ENCODE results near the gene ANK3. TPM values are rescaled to one million over a fixed set of nuclear protein-coding genes. Genes with fewer than 3 reads are reported as not detected.

Gene ANK3
- total RNA-seq, 2 donors from 2014 or later = 56.2 to 78.2 TPM

DNA sequence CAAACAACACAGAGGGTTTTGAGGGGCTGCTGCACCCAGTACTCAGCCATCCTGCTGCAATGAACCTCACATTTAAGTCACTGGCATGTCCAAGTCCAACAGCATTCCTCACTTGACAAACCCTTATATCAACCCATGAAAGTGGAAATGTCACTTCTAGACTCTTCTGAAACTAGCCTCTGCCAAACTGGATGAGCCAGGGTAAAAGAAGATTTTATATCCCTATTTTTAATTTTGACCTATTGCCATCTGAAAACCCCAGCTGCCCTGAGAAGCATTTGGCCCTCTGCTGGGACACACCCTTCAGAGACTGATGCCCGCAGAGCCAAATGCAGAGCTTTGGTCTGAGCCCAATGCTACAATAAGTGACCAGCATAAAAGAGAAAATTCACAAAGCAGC is 201.1 kb downstream of the ANK3 start:
- no peak overlapping the region for H3K4me3 Mint-ChIP-seq
- peak overlapping the region; percentile 30 for H3K27ac Mint-ChIP-seq
- H3K9me3 Mint-ChIP-seq = no peaks in the 10 kb centered on the region
- no peak for ATAC-seq (replicated peaks)
- no peaks in the 10 kb centered on the region for H3K4me1 Mint-ChIP-seq
- no peaks in the 10 kb centered on the region for H3K27me3 Mint-ChIP-seq
- peaks cover 91% of the 10 kb centered on the region for H3K36me3 Mint-ChIP-seq (ENCODE audit: low read depth)

- Mint-ChIP-seq H3K36me3 (ENCODE audit: low read depth) (peaks cover 85% of the 10 kb centered on the region), H3K4me3 (no peak overlapping the region), H3K9me3 (no peaks in the 10 kb centered on the region), H3K27ac (peak overlapping the region; percentile 36), H3K4me1 (no peaks in the 10 kb centered on the region), H3K27me3 (no peaks in the 10 kb centered on the region)
- no peak for ATAC-seq (replicated peaks)
Measured at GRCh38 chr10:60187691-60188090, 202.0 kb downstream of the ANK3 start.

- H3K27me3 Mint-ChIP-seq = no peaks in the 10 kb centered on the region
- no peak overlapping the region for H3K4me3 Mint-ChIP-seq
- H3K4me1 Mint-ChIP-seq = no peaks in the 10 kb centered on the region
- H3K9me3 Mint-ChIP-seq = no peaks in the 10 kb centered on the region
- no peak overlapping the region for H3K27ac Mint-ChIP-seq
- no peak for ATAC-seq (replicated peaks)
- peaks cover 86% of the 10 kb centered on the region for H3K36me3 Mint-ChIP-seq (ENCODE audit: low read depth)
Measured at GRCh38 chr10:60186315-60187071, 203.2 kb downstream of the ANK3 start.

GRCh38 chr10:60185421-60185820 is 204.3 kb downstream of the ANK3 start:
- Mint-ChIP-seq H3K4me3 (no peak overlapping the region), H3K36me3 (ENCODE audit: low read depth) (peaks cover 86% of the 10 kb centered on the region), H3K27ac (peak overlapping the region; percentile 25), H3K9me3 (no peaks in the 10 kb centered on the region), H3K27me3 (no peaks in the 10 kb centered on the region), H3K4me1 (no peaks in the 10 kb centered on the region)
- ATAC-seq (replicated peaks) = no peak

DNA sequence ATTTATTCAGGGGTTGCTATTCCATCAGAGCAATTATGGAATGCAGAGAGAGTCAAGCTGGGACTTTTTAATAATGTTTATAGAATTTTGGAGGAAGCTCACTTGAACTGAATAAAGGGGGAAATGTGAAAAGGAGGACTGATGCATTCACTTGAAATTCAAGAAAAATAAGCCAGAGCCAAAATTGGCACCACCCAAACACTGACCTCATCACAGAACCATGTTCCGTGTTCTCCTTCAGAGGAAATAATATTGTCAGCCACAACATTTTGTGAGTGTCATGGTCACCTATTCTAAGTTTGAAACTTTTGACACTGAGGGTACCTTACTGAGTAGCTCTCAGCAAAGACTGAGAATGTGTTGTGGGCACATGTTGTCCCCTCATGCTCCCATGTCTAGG is 207.0 kb downstream of the ANK3 start:
- H3K27ac Mint-ChIP-seq = no peak overlapping the region
- no peaks in the 10 kb centered on the region for H3K4me1 Mint-ChIP-seq
- no peaks in the 10 kb centered on the region for H3K27me3 Mint-ChIP-seq
- no peak overlapping the region for H3K4me3 Mint-ChIP-seq
- no peak for ATAC-seq (replicated peaks)
- no peaks in the 10 kb centered on the region for H3K9me3 Mint-ChIP-seq
- H3K36me3 Mint-ChIP-seq (ENCODE audit: low read depth) = peaks cover 91% of the 10 kb centered on the region

DNA sequence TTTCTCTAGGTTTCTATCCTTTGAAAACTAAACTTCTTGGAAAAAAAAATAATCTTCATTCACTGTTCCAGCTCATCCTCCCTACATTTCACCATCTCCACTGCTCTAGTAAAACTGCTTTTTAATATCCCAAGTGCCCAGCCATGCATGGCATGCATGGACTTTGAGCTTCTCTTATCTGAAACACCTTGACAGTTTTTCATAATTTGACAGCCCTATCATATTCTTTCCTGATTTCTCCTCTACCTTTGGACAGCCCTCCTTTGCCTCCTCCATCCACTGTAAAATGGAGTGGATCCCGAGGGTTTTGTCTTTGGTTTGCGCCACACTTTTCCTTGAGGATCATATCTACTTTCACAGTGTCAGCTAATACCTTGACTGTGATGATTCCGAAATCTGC is 212.8 kb downstream of the ANK3 start:
- H3K4me1 Mint-ChIP-seq = peaks cover 6% of the 10 kb centered on the region
- ATAC-seq (replicated peaks) = no peak
- peaks cover 90% of the 10 kb centered on the region for H3K36me3 Mint-ChIP-seq (ENCODE audit: low read depth)
- no peak overlapping the region for H3K4me3 Mint-ChIP-seq
- H3K27ac Mint-ChIP-seq = no peak overlapping the region
- no peaks in the 10 kb centered on the region for H3K27me3 Mint-ChIP-seq
- H3K9me3 Mint-ChIP-seq = no peaks in the 10 kb centered on the region

- peaks cover 90% of the 10 kb centered on the region for H3K36me3 Mint-ChIP-seq (ENCODE audit: low read depth)
- ATAC-seq (replicated peaks) = no peak
- H3K27me3 Mint-ChIP-seq = no peaks in the 10 kb centered on the region
- peaks cover 6% of the 10 kb centered on the region for H3K4me1 Mint-ChIP-seq
- H3K4me3 Mint-ChIP-seq = no peak overlapping the region
- no peak overlapping the region for H3K27ac Mint-ChIP-seq
- no peaks in the 10 kb centered on the region for H3K9me3 Mint-ChIP-seq
Measured at GRCh38 chr10:60175441-60175971, 214.2 kb downstream of the ANK3 start.

DNA sequence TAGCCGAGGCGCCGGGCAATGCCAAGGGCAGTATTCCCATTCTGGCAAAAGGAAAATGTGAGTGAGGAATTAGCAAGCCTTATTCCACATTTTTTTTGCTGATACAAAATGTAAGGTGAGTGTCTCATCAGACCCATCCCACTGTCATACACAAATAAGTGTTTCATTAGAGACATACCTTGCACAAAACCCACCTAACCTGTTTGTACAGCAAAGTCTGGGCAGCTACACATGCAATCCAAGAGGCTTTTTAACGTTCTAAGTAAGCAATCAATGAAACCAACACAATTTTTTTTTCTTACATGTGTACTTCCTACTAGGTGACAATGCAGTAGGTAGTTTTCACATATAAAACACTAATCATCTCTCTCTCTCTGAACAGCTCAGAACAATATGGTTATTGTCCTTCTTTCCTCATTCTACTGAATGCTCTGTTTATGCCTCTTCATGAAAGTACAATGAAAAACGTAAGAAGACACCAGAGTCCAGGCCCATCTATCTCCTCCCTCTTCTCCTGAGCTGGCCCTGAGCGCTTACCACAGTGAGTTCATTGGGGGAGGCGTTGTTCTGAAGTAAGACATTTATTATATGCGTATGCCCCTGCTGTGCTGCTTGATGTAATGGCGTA is 217.2 kb downstream of the ANK3 start:
- Mint-ChIP-seq H3K4me3 (no peak overlapping the region), H3K27ac (no peak overlapping the region), H3K27me3 (no peaks in the 10 kb centered on the region), H3K36me3 (ENCODE audit: low read depth) (peaks cover 84% of the 10 kb centered on the region), H3K4me1 (peaks cover 6% of the 10 kb centered on the region), H3K9me3 (no peaks in the 10 kb centered on the region)
- no peak for ATAC-seq (replicated peaks)

DNA sequence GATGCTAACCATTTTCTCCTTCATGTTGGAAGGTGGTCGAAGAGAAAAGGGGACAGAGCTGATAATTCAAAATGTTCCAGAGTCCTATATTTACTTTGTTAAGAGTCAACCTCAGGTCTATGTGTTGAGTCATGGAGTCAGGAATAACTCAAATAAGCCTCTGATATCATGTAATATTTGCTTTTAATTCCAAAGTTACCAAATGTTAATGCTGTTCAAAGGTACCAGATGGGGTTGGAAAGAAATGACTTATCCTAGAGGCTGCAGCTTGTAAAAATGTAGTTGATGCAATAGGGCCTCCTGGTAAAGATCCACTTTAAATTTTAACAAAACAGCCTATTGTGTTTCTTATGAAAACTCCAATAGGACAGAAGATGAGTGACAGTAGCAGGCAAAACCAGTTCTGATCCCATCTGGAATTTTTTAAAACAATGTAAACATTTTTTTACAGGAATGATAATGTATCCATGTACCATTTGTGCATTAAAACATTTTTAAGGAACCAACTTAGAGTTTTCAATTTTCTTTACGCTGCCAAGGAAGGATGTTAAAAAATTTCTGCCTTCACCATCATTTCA is 218.2 kb downstream of the ANK3 start:
- H3K4me3 Mint-ChIP-seq = no peak overlapping the region
- H3K4me1 Mint-ChIP-seq = no peaks in the 10 kb centered on the region
- peaks cover 84% of the 10 kb centered on the region for H3K36me3 Mint-ChIP-seq (ENCODE audit: low read depth)
- ATAC-seq (replicated peaks) = no peak
- H3K27me3 Mint-ChIP-seq = no peaks in the 10 kb centered on the region
- H3K9me3 Mint-ChIP-seq = no peaks in the 10 kb centered on the region
- no peak overlapping the region for H3K27ac Mint-ChIP-seq

- ATAC-seq (replicated peaks) = no peak
- Mint-ChIP-seq H3K27ac (no peak overlapping the region), H3K4me1 (no peaks in the 10 kb centered on the region), H3K36me3 (ENCODE audit: low read depth) (peaks cover 86% of the 10 kb centered on the region), H3K9me3 (no peaks in the 10 kb centered on the region), H3K4me3 (no peak overlapping the region), H3K27me3 (no peaks in the 10 kb centered on the region)
Measured at GRCh38 chr10:60170250-60170649, 219.4 kb downstream of the ANK3 start.

GRCh38 chr10:60169111-60169510 is 220.6 kb downstream of the ANK3 start:
- no peak overlapping the region for H3K4me3 Mint-ChIP-seq
- peaks cover 92% of the 10 kb centered on the region for H3K36me3 Mint-ChIP-seq (ENCODE audit: low read depth)
- H3K27ac Mint-ChIP-seq = no peak overlapping the region
- no peaks in the 10 kb centered on the region for H3K9me3 Mint-ChIP-seq
- no peak for ATAC-seq (replicated peaks)
- no peaks in the 10 kb centered on the region for H3K27me3 Mint-ChIP-seq
- no peaks in the 10 kb centered on the region for H3K4me1 Mint-ChIP-seq

GRCh38 chr10:60167050-60167449 is 222.6 kb downstream of the ANK3 start:
- no peaks in the 10 kb centered on the region for H3K27me3 Mint-ChIP-seq
- H3K27ac Mint-ChIP-seq = no peak overlapping the region
- H3K9me3 Mint-ChIP-seq = no peaks in the 10 kb centered on the region
- no peak for ATAC-seq (replicated peaks)
- peaks cover 91% of the 10 kb centered on the region for H3K36me3 Mint-ChIP-seq (ENCODE audit: low read depth)
- no peak overlapping the region for H3K4me3 Mint-ChIP-seq
- H3K4me1 Mint-ChIP-seq = no peaks in the 10 kb centered on the region

- H3K4me1 Mint-ChIP-seq = no peaks in the 10 kb centered on the region
- H3K27me3 Mint-ChIP-seq = no peaks in the 10 kb centered on the region
- no peak overlapping the region for H3K4me3 Mint-ChIP-seq
- ATAC-seq (replicated peaks) = no peak
- H3K36me3 Mint-ChIP-seq (ENCODE audit: low read depth) = peaks cover 71% of the 10 kb centered on the region
- no peaks in the 10 kb centered on the region for H3K9me3 Mint-ChIP-seq
- H3K27ac Mint-ChIP-seq = no peak overlapping the region
Measured at GRCh38 chr10:60163786-60164185, 225.9 kb downstream of the ANK3 start.

DNA sequence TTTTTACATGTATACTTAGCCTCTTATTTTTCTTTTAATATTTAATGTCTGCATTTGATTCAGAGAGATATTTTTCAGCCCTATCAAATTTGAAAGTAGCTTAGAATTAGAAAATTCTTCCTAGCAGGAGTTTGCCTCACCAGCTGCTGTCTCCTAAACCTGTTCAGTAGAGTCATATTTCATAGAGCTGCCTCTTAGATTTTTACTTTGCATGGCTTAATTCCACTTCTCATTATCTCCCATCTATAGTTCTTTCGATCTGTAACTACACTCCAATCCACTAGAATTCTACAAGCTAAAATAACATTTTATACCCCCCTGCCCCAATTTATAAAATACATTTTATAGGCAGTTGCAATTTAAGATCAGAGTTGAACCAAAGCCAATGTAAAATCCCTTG is 227.0 kb downstream of the ANK3 start:
- ATAC-seq (replicated peaks) = no peak
- Mint-ChIP-seq H3K36me3 (ENCODE audit: low read depth) (peaks cover 73% of the 10 kb centered on the region), H3K27ac (no peak overlapping the region), H3K9me3 (no peaks in the 10 kb centered on the region), H3K27me3 (no peaks in the 10 kb centered on the region), H3K4me3 (no peak overlapping the region), H3K4me1 (no peaks in the 10 kb centered on the region)
